Tibial artery (tissue), 4 donors: Measurements from ENCODE around the gene TRPC6.

Experiments
- DNase-seq, 2 donors: peaks; one replicate each; pipeline ENCODE4 v3.0.0-alpha.2; 2019
- H3K27ac ChIP-seq, 2 donors: fragments of 200-600 bp; sonication (generic) in 1 of 2; 1 replicate in 1 of 2; 2 replicates in 1 of 2; pipeline ENCODE4 v1.5.1; 2018 to 2019; ENCODE audit warnings: mild to moderate bottlenecking in 1 of 2
- H3K27me3 ChIP-seq, 2 donors: fragments of 200-600 bp; sonication (generic) in 1 of 2; one replicate each; pipeline versions ENCODE4 v1.5.1 to v1.6.0; 2016 to 2019
- H3K36me3 ChIP-seq, 3 donors: fragments of 200-600 bp; sonication (generic) in 2 of 3; one replicate each; pipeline ENCODE4 v1.5.1; 2016 to 2019; ENCODE audit warnings: mild to moderate bottlenecking in 2 of 3
- H3K4me1 ChIP-seq, 4 donors: fragments of 200-600 bp; sonication (generic) in 2 of 4; 1 replicate in 3 of 4; 2 replicates in 1 of 4; pipeline ENCODE4 v1.5.1; 2016 to 2019
- H3K4me3 ChIP-seq, 2 donors: fragments of 200-600 bp; sonication (generic) in 1 of 2; 1 replicate in 1 of 2; 2 replicates in 1 of 2; pipeline ENCODE4 v1.5.1; 2018 to 2019; ENCODE audit warnings: mild to moderate bottlenecking in 2 of 2
- H3K9me3 ChIP-seq, 3 donors: fragments of 200-600 bp; sonication (generic) in 1 of 3; one replicate each; pipeline ENCODE4 v1.5.1; 2016 to 2019
- CTCF ChIP-seq, 2 experiments: fragments of 200-600 bp in 1 of 2; fragments of 450-650 bp in 1 of 2; IDR thresholded peaks; one replicate each; pipeline ENCODE4 v1.5.1; 2017 to 2019; ENCODE audit warnings: antibody characterized with exemption in 2 of 2, mild to moderate bottlenecking in 1 of 2, moderate library complexity in 1 of 2
- intact Hi-C: fragments of 100-400 bp; cut with DNase I; formaldehyde crosslinking; loops from one replicate; pipeline ENCODE4 v1.15.0; 2023; ENCODE audit warnings: low total_unique reads

The TRPC6 gene

GRCh38 chr11:101478587-101479369 lies 105.0 kb downstream of the TRPC6 start:
- TF ChIP-seq CTCF (IDR thresholded peaks at IDR 0.05): no peak
- intact Hi-C loops: no loop called here
- H3K9me3 ChIP-seq: no peaks in the 10 kb centered on the region
- H3K27me3 ChIP-seq: no peaks in the 10 kb centered on the region
- H3K4me1 ChIP-seq: no peaks in the 10 kb centered on the region
- no peak for DNase-seq
- no peaks in the 10 kb centered on the region for H3K36me3 ChIP-seq
- H3K4me3 ChIP-seq: no peak overlapping the region
- H3K27ac ChIP-seq: no peak overlapping the region

- intact Hi-C loops: no loop called here
- DNase-seq: no peak
- no peak overlapping the region for H3K27ac ChIP-seq
- H3K9me3 ChIP-seq: no peaks in the 10 kb centered on the region
- no peak overlapping the region for H3K4me3 ChIP-seq
- H3K4me1 ChIP-seq: no peaks in the 10 kb centered on the region
- no peak for TF ChIP-seq CTCF (IDR thresholded peaks at IDR 0.05)
- no peaks in the 10 kb centered on the region for H3K36me3 ChIP-seq
- H3K27me3 ChIP-seq: no peaks in the 10 kb centered on the region
Measured at GRCh38 chr11:101477926-101478325, 105.9 kb downstream of the TRPC6 start.

- intact Hi-C loops: no loop called here
- no peaks in the 10 kb centered on the region for H3K27me3 ChIP-seq
- no peaks in the 10 kb centered on the region for H3K36me3 ChIP-seq
- no peak for DNase-seq
- no peak for TF ChIP-seq CTCF (IDR thresholded peaks at IDR 0.05)
- H3K27ac ChIP-seq: no peak overlapping the region
- no peaks in the 10 kb centered on the region for H3K9me3 ChIP-seq
- no peak overlapping the region for H3K4me3 ChIP-seq
- H3K4me1 ChIP-seq: no peaks in the 10 kb centered on the region
Measured at GRCh38 chr11:101476191-101476590, 107.6 kb downstream of the TRPC6 start.

GRCh38 chr11:101475699-101476098 lies 108.1 kb downstream of the TRPC6 start:
- H3K27me3 ChIP-seq: no peaks in the 10 kb centered on the region
- H3K4me1 ChIP-seq: no peaks in the 10 kb centered on the region
- no peaks in the 10 kb centered on the region for H3K9me3 ChIP-seq
- no peak for TF ChIP-seq CTCF (IDR thresholded peaks at IDR 0.05)
- intact Hi-C loops: no loop called here
- H3K27ac ChIP-seq: no peak overlapping the region
- no peak for DNase-seq
- H3K4me3 ChIP-seq: no peak overlapping the region
- H3K36me3 ChIP-seq: no peaks in the 10 kb centered on the region

GRCh38 chr11:101474666-101475065 lies 109.1 kb downstream of the TRPC6 start:
- Histone ChIP-seq H3K4me1 (no peaks in the 10 kb centered on the region), H3K27me3 (no peaks in the 10 kb centered on the region), H3K9me3 (no peaks in the 10 kb centered on the region), H3K27ac (no peak overlapping the region), H3K36me3 (no peaks in the 10 kb centered on the region), H3K4me3 (no peak overlapping the region)
- no peak for DNase-seq
- no peak for TF ChIP-seq CTCF (IDR thresholded peaks at IDR 0.05)
- intact Hi-C loops: no loop called here
